ENCODE measurements around the gene NDUFA1.
A peak's percentile ranks its signal among the peaks of the same experiment; 100 is the strongest.

DNA sequence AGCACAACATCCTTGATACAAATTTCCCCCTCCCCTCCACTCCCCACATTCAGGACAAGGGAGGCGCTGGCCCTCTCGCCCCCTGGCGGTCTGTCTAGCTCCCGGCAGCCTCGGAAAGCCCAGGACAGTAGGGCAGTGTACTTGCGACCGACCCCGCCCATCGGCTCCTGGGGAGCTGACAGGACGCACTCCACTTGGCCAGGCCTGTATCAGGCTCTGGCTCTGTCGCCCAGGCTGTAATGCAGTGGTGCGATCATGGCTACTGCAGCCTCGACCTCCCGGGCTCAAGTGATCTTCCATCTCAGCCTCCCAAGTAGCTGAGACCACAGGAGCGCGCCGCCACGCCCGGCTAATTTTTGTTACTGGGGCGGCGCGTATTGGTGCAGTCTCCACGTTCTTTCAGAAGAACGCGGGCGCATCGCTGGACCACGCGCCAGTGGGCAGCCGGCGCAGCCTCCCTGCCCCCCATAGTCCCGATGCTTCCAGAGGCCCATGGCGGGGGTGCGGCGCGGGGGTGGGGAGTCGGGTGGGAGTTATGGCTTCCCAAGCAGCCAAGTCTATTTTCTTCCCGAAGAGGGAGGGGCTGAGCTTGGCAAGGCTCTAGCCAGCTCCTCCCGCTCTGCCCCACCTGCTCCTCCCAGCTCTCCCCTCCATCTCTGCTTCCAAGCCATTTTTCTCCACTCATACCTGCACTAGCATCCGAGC, 16.2 kb downstream of the NDUFA1 start:
- TF ChIP-seq, protein P1, sequence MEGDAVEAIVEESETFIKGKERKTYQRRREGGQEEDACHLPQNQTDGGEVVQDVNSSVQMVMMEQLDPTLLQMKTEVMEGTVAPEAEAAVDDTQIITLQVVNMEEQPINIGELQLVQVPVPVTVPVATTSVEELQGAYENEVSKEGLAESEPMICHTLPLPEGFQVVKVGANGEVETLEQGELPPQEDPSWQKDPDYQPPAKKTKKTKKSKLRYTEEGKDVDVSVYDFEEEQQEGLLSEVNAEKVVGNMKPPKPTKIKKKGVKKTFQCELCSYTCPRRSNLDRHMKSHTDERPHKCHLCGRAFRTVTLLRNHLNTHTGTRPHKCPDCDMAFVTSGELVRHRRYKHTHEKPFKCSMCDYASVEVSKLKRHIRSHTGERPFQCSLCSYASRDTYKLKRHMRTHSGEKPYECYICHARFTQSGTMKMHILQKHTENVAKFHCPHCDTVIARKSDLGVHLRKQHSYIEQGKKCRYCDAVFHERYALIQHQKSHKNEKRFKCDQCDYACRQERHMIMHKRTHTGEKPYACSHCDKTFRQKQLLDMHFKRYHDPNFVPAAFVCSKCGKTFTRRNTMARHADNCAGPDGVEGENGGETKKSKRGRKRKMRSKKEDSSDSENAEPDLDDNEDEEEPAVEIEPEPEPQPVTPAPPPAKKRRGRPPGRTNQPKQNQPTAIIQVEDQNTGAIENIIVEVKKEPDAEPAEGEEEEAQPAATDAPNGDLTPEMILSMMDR (IDR thresholded peaks at IDR 0.05; ENCODE audit: low read depth, low read length, poor library complexity, severe bottlenecking), result peak; percentile 63
- no peak for TF ChIP-seq EZH2phosphoT487 (IDR thresholded peaks at IDR 0.05; ENCODE audit: borderline replicate concordance, low read length)
